NT2/D1 (cell line): ENCODE measurements around the gene AASDHPPT.

ENCODE experiments used
- SUZ12 ChIP-seq: IDR thresholded peaks from 2 replicates; pipeline ENCODE4 v1.6.1; 2011; ENCODE audit not compliant: insufficient read length, insufficient read depth; ENCODE audit errors: extremely low read depth
- YY1 ChIP-seq: IDR thresholded peaks from 2 replicates; pipeline ENCODE4 v1.6.1; 2011; ENCODE audit not compliant: insufficient read length, insufficient read depth
- ZNF274 ChIP-seq: IDR thresholded peaks from 2 replicates; pipeline ENCODE4 v1.6.1; 2011; ENCODE audit warnings: mild to moderate bottlenecking, low read depth, low read length

- no peak for TF ChIP-seq YY1
- no peak for TF ChIP-seq SUZ12
- TF ChIP-seq ZNF274, result no peak
These were observed 15.2 kb upstream of the AASDHPPT start for GRCh38 chr11:106061954-106062949.
